ENCODE data around the gene MUC5B. TPM values are rescaled to one million over a fixed set of nuclear protein-coding genes. Genes with fewer than 3 reads are reported as not detected.
"Not testable (repeated sequence)": the region's sequence is repeated elsewhere in the genome, so short reads cannot be mapped to it uniquely, and the experiment has no call there.

MUC5B gene
- polyA plus RNA-seq, 3 donors, result 0.13 to 0.37 TPM; not detected in 1

GRCh38 chr11:1253103-1253485, 30.2 kb downstream of the MUC5B start:
- no peak overlapping the region for H3K27ac ChIP-seq (ENCODE audit: low read depth, low read length)
- 82 to 87% (median 87%) methylated on average over 9 of the region's 9 CpGs for WGBS, 3 donors

GRCh38 chr11:1254086-1254648, 31.3 kb downstream of the MUC5B start:
- WGBS, 3 donors, result 87 to 91% (median 89%) methylated on average over 22 of the region's 22 CpGs
- no peak overlapping the region for H3K27ac ChIP-seq (ENCODE audit: low read depth, low read length)

- 81 to 87% (median 83%) methylated on average over 19 of the region's 19 CpGs for WGBS, 3 donors
- no peak overlapping the region for H3K27ac ChIP-seq (ENCODE audit: low read depth, low read length)
Measured at GRCh38 chr11:1254733-1255132, 31.9 kb downstream of the MUC5B start.

GRCh38 chr11:1255151-1255550, 32.3 kb downstream of the MUC5B start:
- 83 to 85% (median 84%) methylated on average over 23 to 24 of the region's 24 CpGs for WGBS, 3 donors
- H3K27ac ChIP-seq (ENCODE audit: low read depth, low read length), result no peak overlapping the region

- WGBS, 3 donors, result 47 to 63% (median 60%) methylated on average over 20 to 26 of the region's 26 CpGs
- H3K27ac ChIP-seq (ENCODE audit: low read depth, low read length), result no peak overlapping the region
Measured at GRCh38 chr11:1256257-1257045, 33.6 kb downstream of the MUC5B start.

- 85 to 92% (median 92%) methylated on average over 26 to 27 of the region's 27 CpGs for WGBS, 3 donors
- no peak overlapping the region for H3K27ac ChIP-seq (ENCODE audit: low read depth, low read length)
Measured at GRCh38 chr11:1257366-1257765, 34.5 kb downstream of the MUC5B start.

- 82 to 86% (median 86%) methylated on average over 15 to 16 of the region's 16 CpGs for WGBS, 3 donors
- H3K27ac ChIP-seq (ENCODE audit: low read depth, low read length), result no peak overlapping the region
Measured at GRCh38 chr11:1257916-1258315, 35.0 kb downstream of the MUC5B start.

- 62 to 75% (median 72%) methylated on average over 12 to 13 of the region's 13 CpGs for WGBS, 3 donors
- H3K27ac ChIP-seq (ENCODE audit: low read depth, low read length), result no peak overlapping the region
Measured at GRCh38 chr11:1258401-1259075, 35.7 kb downstream of the MUC5B start.

- no peak overlapping the region for H3K27ac ChIP-seq (ENCODE audit: low read depth, low read length)
- WGBS, 3 donors, result 63 to 89% (median 78%) methylated on average over 4 to 7 of the region's 7 CpGs
Measured at GRCh38 chr11:1259076-1259461, 36.2 kb downstream of the MUC5B start.

- no peak overlapping the region for H3K27ac ChIP-seq (ENCODE audit: low read depth, low read length)
- 78 to 84% (median 83%) methylated on average over 9 of the region's 9 CpGs for WGBS, 3 donors
Measured at GRCh38 chr11:1259561-1259960, 36.7 kb downstream of the MUC5B start.

GRCh38 chr11:1260023-1260501, 37.2 kb downstream of the MUC5B start:
- H3K27ac ChIP-seq (ENCODE audit: low read depth, low read length), result no peak overlapping the region
- 68 to 81% (median 68%) methylated on average over 7 to 10 of the region's 10 CpGs for WGBS, 3 donors

GRCh38 chr11:1260620-1261019, 37.8 kb downstream of the MUC5B start:
- no peak overlapping the region for H3K27ac ChIP-seq (ENCODE audit: low read depth, low read length)
- 79 to 90% (median 85%) methylated on average over 17 of the region's 17 CpGs for whole genome bisulfite sequencing, 3 donors

- no peak overlapping the region for H3K27ac ChIP-seq (ENCODE audit: low read depth, low read length)
- 87 to 91% (median 89%) methylated on average over 35 to 39 of the region's 39 CpGs for WGBS, 3 donors
Measured at GRCh38 chr11:1261241-1262071, 38.6 kb downstream of the MUC5B start.

- WGBS, 3 donors, result 9 to 16% (median 16%) methylated on average over 29 to 31 of the region's 31 CpGs
- no peak overlapping the region for H3K27ac ChIP-seq (ENCODE audit: low read depth, low read length)
Measured at GRCh38 chr11:1262172-1263006, 39.5 kb downstream of the MUC5B start.

- 33 to 38% (median 36%) methylated on average over 6 to 7 of the region's 7 CpGs for WGBS, 3 donors
- no peak overlapping the region for H3K27ac ChIP-seq (ENCODE audit: low read depth, low read length)
Measured at GRCh38 chr11:1263010-1263409, 40.1 kb downstream of the MUC5B start.

GRCh38 chr11:1264444-1264843, 41.6 kb downstream of the MUC5B start:
- 27 to 31% (median 27%) methylated on average over 3 of the region's 3 CpGs for WGBS, 3 donors
- H3K27ac ChIP-seq (ENCODE audit: low read depth, low read length), result not testable (repeated sequence)

GRCh38 chr11:1265480-1265879, 42.6 kb downstream of the MUC5B start:
- not testable (repeated sequence) for H3K27ac ChIP-seq (ENCODE audit: low read depth, low read length)
- 95 to 98% (median 95%) methylated on average over 4 of the region's 4 CpGs for WGBS, 3 donors

GRCh38 chr11:1266976-1267375, 44.1 kb downstream of the MUC5B start:
- not testable (repeated sequence) for H3K27ac ChIP-seq (ENCODE audit: low read depth, low read length)
- 84 to 87% (median 86%) methylated on average over 2 of the region's 2 CpGs for WGBS, 3 donors
